ENCODE measurements around the gene MMP14.

Gene MMP14

GRCh38 chr14:22886500-22887259, 50.3 kb downstream of the MMP14 start:
- DNase-seq: peak; percentile 83

- DNase-seq: peak; percentile 95
Observed at GRCh38 chr14:22887260-22887989, 51.0 kb downstream of the MMP14 start.

- DNase-seq: no peak
Observed at GRCh38 chr14:22887990-22888378, 51.6 kb downstream of the MMP14 start.

GRCh38 chr14:22888662-22889061, 52.3 kb downstream of the MMP14 start:
- DNase-seq: no peak

GRCh38 chr14:22890416-22890815, 54.0 kb downstream of the MMP14 start:
- no peak for DNase-seq

- DNase-seq: no peak
Observed at GRCh38 chr14:22892488-22892887, 56.1 kb downstream of the MMP14 start.

GRCh38 chr14:22893706-22894105, 57.3 kb downstream of the MMP14 start:
- DNase-seq: no peak

- no peak for DNase-seq
Observed at GRCh38 chr14:22895402-22895801, 59.0 kb downstream of the MMP14 start.

GRCh38 chr14:22896356-22896755, 60.0 kb downstream of the MMP14 start:
- DNase-seq: no peak

- DNase-seq: no peak
Observed at GRCh38 chr14:22896760-22897159, 60.4 kb downstream of the MMP14 start.

GRCh38 chr14:22897357-22897756, 61.0 kb downstream of the MMP14 start:
- DNase-seq: no peak
